Activated CD8-positive, alpha-beta memory T cell treated with anti-CD3 and anti-CD28 coated beads, Interleukin-2, amount 10 ng/mL, durations not matched to agents 7 days and 5 days (primary cell): ENCODE measurements around the gene CEP170B. TPM values are rescaled to one million over a fixed set of nuclear protein-coding genes. Genes with fewer than 3 reads are reported as not detected.
"Not testable (repeated sequence)": the region's sequence is repeated elsewhere in the genome, so short reads cannot be mapped to it uniquely, and the experiment has no call there.

Experiments
- ATAC-seq: fragments of 150-1000 bp; cut with Tn5 transposase; one replicate; pipeline ENCODE4 v1.10.0; 2021; ENCODE audit warnings: moderate library complexity
- CTCF ChIA-PET: fragments of 350-600 bp; sonication (Branson Sonifier 250); formaldehyde crosslinking; loops from one replicate; lab custom pipeline; 2021; ENCODE audit warnings: antibody characterized with exemption; lab: Charles Lee
- DNase-seq: peaks from one replicate; pipeline ENCODE4 v3.0.0-alpha.2; 2020
- H3K27ac Mint-ChIP-seq: one replicate; pipeline ENCODE4 v1.8.0; 2021; ENCODE audit warnings: mild to moderate bottlenecking, mixed read lengths
- H3K27me3 Mint-ChIP-seq: one replicate; pipeline ENCODE4 v1.8.0; 2021; ENCODE audit warnings: mixed read lengths
- H3K36me3 Mint-ChIP-seq: one replicate; pipeline ENCODE4 v1.8.0; 2021; ENCODE audit warnings: mild to moderate bottlenecking, mixed read lengths
- H3K4me1 Mint-ChIP-seq: one replicate; pipeline ENCODE4 v1.8.0; 2021; ENCODE audit warnings: mixed read lengths
- H3K4me3 Mint-ChIP-seq: one replicate; pipeline ENCODE4 v1.8.0; 2021; ENCODE audit warnings: mild to moderate bottlenecking, moderate library complexity, mixed read lengths
- H3K9me3 Mint-ChIP-seq: one replicate; pipeline ENCODE4 v1.8.0; 2022; ENCODE audit warnings: low read depth, mixed read lengths
- total RNA-seq, 2 experiments: library from RNA; stranded (reverse); gene quantifications; one replicate each; pipeline ENCODE4 v1.2.3, GENCODE V29; 2021

The CEP170B gene
- total RNA-seq, 2 experiments from 2014 or later = 4.6 to 8.5 TPM

DNA sequence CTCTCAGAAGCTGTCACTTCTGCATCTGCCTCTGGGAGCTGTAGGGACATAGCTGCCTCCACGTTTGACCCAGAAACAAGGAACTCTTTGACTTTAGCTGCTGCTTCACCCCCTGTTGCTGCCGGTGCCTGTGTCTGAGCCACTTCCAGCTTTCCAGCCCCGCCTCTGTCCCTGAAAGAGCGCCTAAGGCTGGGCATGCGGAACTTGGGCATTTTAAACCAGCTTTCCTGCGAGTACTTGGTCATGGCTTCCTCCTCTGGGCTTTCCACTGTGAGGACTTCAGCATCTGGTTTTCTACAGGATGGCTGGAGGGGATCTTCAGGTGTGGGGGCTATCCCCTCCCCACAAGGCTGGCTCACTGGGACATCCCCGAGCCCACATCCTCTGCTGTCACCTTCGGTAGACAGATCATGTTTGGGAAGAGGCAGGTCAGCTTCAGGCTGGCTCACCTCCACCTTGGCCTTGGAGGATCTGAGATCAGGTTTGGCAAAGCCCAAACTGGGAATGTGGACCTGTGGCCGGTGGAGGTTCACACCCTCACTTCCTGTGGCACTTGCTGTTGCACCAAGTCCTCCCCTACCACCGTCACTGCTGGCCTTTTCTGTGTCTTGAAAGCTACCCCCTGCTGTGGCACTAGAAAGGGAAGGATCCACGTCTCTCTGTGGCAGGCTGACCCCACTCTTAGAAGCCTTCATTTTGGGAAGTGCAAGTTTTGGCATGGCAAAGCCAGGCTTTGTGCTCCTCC, 74.8 kb downstream of the CEP170B start:
- H3K27ac Mint-ChIP-seq = no peak overlapping the region
- CTCF ChIA-PET = interaction anchor here (0.9 to 2.3 kb wide), 4 partner anchors 20 to 106 kb away, joined by 3 to 6 read pairs (median 4); no protein-coding TSS in a partner anchor
- ATAC-seq = no peak
- H3K36me3 Mint-ChIP-seq = no peaks in the 10 kb centered on the region
- no peak for DNase-seq
- no peaks in the 10 kb centered on the region for H3K4me1 Mint-ChIP-seq
- H3K4me3 Mint-ChIP-seq = no peak overlapping the region
- no peaks in the 10 kb centered on the region for H3K9me3 Mint-ChIP-seq
- H3K27me3 Mint-ChIP-seq = peaks cover 37% of the 10 kb centered on the region

DNA sequence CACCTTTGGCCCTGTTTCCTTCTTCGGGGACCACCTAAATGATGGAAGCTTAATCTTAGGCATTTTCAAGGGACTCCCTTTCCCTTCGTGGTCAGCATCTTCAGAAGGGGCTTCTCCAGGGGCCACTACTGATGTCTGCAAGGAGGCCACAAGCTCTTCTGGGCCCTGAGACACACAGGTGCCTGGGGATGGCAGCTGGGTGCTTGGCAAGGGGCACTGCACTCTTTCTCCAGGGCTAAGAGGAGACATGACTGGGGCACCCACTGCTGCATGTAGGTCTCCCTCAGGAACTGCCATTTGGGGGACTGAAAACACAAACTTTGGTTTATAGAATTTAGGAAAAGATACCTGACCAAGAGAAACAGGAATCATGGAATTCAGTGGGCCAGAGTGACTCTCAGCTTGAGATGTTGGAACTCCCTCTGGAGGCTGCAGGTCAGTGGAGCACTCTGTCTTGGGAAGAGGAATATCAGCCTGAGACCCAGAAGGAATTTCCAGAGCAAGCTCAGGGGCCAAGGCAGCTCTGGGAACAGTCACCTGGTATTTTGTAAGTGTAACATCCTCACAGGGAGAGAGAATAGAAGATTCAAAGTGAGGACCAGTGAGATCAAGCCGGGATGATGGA, 75.6 kb downstream of the CEP170B start:
- CTCF ChIA-PET = interaction anchor here (0.9 to 2.3 kb wide), 4 partner anchors 19 to 105 kb away, joined by 3 to 6 read pairs (median 4); no protein-coding TSS in a partner anchor
- Mint-ChIP-seq H3K36me3 (no peaks in the 10 kb centered on the region), H3K27me3 (peaks cover 29% of the 10 kb centered on the region), H3K27ac (no peak overlapping the region), H3K4me1 (no peaks in the 10 kb centered on the region), H3K4me3 (no peak overlapping the region), H3K9me3 (no peaks in the 10 kb centered on the region)
- ATAC-seq (no peak), DNase-seq (no peak)

DNA sequence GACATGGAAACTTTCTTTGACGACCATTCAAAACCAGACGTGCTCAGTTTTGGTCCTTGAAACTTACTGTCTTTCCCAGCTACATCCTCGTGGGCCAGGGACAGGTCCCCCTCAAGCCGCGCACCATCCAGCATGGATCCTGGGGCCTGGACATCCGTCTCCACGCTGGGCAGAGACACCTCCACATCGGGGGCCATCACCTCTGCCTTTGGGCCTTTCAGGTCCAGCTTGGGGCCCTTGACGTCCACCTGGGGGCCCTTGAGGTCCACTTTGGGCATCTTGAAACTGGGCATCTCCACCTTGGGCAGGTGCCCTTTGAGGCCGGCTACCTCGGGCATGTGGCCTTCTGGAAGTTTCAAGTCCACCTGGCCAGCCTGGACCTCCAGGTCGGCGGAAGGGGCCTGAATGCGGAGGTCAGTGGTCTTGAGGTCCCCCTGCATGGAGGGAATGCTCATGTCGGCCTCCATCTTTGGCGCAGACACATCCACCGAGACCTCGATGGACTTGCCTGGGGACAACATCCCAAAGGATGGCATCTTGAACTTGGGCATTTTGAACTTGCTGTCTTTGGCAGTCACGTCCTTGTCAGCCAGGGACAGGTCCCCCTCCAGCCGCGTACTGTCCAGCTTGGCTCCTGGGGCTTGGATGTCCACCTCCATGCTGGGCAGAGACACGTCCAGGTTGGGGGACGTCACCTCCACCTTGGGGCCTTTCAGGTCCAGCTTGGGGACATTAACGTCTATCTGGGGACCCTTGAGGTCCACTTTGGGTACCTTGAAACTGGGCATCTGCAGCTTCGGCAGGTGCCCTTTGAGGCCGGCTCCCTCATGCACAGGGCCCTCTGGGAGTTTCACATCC, 76.7 kb downstream of the CEP170B start:
- no peak for ATAC-seq
- DNase-seq = no peak
- Mint-ChIP-seq H3K4me1 (no peaks in the 10 kb centered on the region), H3K9me3 (no peaks in the 10 kb centered on the region), H3K27ac (no peak overlapping the region), H3K27me3 (peaks cover 24% of the 10 kb centered on the region), H3K36me3 (no peaks in the 10 kb centered on the region), H3K4me3 (no peak overlapping the region)
- CTCF ChIA-PET = interaction anchor here (1.4 kb wide), 1 partner anchor 34 kb away, joined by 4 read pairs; no protein-coding TSS in a partner anchor

DNA sequence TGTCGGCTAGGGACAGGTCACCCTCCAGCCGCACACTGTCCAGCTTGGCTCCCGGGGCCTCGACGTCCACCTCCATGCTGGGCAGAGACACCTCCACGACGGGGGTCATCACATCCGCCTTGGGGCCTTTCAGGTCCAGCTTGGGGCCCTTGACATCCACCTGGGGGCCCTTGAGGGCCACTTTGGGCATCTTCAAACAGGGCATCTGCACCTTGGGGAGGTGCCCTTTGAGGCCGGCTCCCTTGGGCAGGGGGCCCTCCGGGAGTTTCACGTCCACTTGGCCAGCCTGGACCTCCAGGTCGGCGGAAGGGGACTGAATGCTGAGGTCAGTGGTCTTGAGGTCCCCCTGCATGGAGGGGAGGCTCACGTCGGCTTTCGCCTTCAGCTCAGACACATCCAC, 77.5 kb downstream of the CEP170B start:
- CTCF ChIA-PET = no interaction called here
- H3K36me3 Mint-ChIP-seq = no peaks in the 10 kb centered on the region
- no peaks in the 10 kb centered on the region for H3K9me3 Mint-ChIP-seq
- peaks cover 20% of the 10 kb centered on the region for H3K27me3 Mint-ChIP-seq
- no peak overlapping the region for H3K27ac Mint-ChIP-seq
- no peak overlapping the region for H3K4me3 Mint-ChIP-seq
- H3K4me1 Mint-ChIP-seq = no peaks in the 10 kb centered on the region
- DNase-seq = no peak
- no peak for ATAC-seq

DNA sequence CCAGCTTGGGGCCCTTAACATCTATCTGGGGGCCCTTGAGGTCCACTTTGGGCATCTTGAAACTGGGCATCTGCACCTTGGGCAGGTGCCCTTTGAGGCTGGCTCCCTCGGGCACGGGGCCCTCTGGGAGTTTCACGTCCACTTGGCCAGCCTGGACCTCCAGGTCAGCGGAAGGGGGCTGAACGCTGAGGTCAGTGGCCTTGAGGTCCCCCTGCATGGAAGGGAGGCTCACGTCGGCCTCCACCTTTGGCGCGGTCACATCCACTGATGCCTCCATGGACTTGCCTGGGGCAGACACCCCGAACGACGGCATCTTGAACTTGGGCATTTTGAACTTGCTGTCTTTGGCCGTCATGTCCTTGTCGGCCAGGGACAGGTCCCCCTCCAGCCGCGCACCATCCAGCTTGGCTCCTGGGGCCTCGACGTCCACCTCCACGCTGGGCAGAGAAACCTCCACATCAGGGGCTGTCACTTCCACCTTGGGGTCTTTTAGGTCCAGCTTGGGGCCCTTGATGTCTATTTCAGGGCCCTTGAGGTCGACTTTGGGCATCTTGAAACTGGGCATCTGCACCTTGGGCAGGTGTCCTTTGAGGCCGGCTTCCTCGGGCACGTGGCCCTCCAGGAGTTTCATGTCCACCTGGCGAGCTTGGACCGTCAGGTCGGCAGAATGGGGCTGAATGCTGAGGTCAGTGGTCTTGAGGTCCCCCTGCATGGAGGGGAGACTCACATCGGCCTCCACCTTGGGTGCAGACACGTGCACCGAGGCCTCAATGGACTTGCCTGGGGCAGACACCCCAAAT, 78.3 kb downstream of the CEP170B start:
- ATAC-seq, CTCF ChIA-PET, H3K4me3 Mint-ChIP-seq, H3K4me1 Mint-ChIP-seq, H3K9me3 Mint-ChIP-seq, DNase-seq, H3K27ac Mint-ChIP-seq, H3K36me3 Mint-ChIP-seq: not testable (repeated sequence)
- H3K27me3 Mint-ChIP-seq = peaks cover 12% of the 10 kb centered on the region

DNA sequence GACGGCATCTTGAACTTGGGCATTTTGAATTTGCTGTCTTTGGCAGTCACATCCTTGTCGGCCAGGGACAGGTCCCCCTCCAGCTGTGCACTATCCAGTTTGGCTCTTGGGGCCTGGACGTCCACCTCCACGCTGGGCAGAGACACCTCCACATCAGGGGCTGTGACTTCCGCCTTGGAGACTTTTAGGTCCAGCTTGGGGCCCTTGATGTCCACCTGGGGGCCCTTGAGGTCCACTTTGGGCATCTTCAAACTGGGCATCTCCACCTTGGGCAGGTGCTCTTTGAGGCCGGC, 78.9 kb downstream of the CEP170B start:
- H3K9me3 Mint-ChIP-seq, H3K4me1 Mint-ChIP-seq, H3K4me3 Mint-ChIP-seq, ATAC-seq, DNase-seq, H3K27me3 Mint-ChIP-seq, H3K27ac Mint-ChIP-seq, H3K36me3 Mint-ChIP-seq, CTCF ChIA-PET: not testable (repeated sequence)

DNA sequence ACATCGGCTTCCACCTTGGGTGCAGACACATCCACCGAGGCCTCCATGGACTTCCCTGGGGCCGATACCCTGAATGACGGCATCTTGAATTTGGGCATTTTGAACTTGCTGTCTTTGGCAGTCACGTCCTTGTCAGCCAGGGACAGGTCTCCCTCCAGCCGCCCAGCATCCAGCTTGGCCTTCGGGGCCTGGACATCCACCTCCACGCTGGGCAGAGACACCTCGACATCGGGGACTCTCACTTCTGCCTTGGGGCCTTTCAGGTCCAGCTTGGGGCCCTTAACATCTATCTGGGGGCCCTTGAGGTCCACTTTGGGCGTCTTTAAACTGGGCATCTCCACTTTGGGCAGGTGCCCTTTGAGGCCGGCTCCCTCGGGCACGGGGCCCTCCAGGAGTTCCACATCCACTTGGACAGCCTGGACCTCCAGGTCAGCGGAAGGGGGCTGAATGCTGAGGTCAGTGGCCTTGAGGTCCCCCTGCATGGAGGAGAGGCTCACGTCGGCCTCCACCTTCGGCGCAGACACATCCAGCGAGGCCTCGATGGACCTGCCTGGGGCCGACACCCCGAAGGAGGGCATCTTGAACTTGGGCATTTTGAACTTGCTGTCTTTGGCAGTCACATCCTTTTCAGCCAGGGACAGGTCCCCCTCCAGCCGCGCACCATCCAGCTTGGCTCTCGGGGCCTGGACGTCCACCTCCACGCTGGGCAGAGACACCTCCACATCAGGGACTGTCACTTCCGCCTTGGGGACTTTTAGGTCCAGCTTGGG, 79.6 kb downstream of the CEP170B start:
- not testable (repeated sequence) for H3K4me1 Mint-ChIP-seq, DNase-seq, H3K4me3 Mint-ChIP-seq, H3K36me3 Mint-ChIP-seq, ATAC-seq, H3K27me3 Mint-ChIP-seq, H3K27ac Mint-ChIP-seq, H3K9me3 Mint-ChIP-seq
- CTCF ChIA-PET = interaction anchor here (1.5 kb wide), 1 partner anchor 11 kb away, joined by 4 read pairs; no protein-coding TSS in a partner anchor

DNA sequence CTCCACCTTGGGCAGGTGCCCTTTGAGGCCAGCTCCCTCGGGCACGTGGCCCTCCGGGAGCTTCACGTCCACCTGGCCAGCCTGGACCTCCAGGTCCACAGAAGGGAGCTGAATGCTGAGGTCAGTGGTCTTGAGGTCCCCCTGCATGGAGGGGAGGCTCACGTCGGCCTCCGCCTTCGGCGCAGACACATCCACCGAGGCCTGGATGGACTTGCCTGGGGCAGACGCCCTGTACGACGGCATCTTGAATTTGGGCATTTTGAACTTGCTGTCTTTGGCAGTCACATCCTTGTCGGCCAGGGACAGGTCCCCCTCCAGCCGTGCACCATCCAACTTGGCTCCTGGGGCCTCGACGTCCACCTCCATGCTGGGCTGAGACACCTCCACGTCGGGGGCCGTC, 80.2 kb downstream of the CEP170B start:
- CTCF ChIA-PET = interaction anchor here (1.5 kb wide), 1 partner anchor 12 kb away, joined by 4 read pairs; no protein-coding TSS in a partner anchor
- ATAC-seq, H3K27me3 Mint-ChIP-seq, H3K27ac Mint-ChIP-seq, H3K36me3 Mint-ChIP-seq, H3K4me3 Mint-ChIP-seq, H3K4me1 Mint-ChIP-seq, DNase-seq, H3K9me3 Mint-ChIP-seq: not testable (repeated sequence)

Other genes starting within 250 kb of the CEP170B start
- 10 to 100 TPM; 59.9 to 63.6 TPM for gene INF2, start 175.7 kb upstream of the CEP170B start, total RNA-seq
- 1 to 10 TPM; 2.5 to 3.5 TPM for gene ADSS1, start 141.0 kb upstream of the CEP170B start, total RNA-seq
- 100 to 1,000 TPM; 127 to 140 TPM for gene SIVA1, start 112.1 kb upstream of the CEP170B start, total RNA-seq
- 100 to 1,000 TPM; 178 to 202 TPM for gene AKT1, start 69.5 kb upstream of the CEP170B start, total RNA-seq
- 1 to 10 TPM; 4.9 to 5.5 TPM for gene ZBTB42, start 64.2 kb upstream of the CEP170B start, total RNA-seq
- not detected for gene PLD4, start 59.6 kb downstream of the CEP170B start, total RNA-seq
- gene AHNAK2, start 113.1 kb downstream of the CEP170B start, total RNA-seq = not detected
- gene CLBA1, start 120.5 kb downstream of the CEP170B start, total RNA-seq = under 1 TPM; 0.56 to 0.67 TPM
- 10 to 100 TPM; 70.8 to 77.8 TPM for gene CDCA4, start 155.8 kb downstream of the CEP170B start, total RNA-seq
- 10 to 100 TPM; 47.4 to 49.4 TPM for gene GPR132, start 200.2 kb downstream of the CEP170B start, total RNA-seq